ENCODE measurements around the gene ACP7. TPM values are rescaled to one million over a fixed set of nuclear protein-coding genes. Genes with fewer than 3 reads are reported as not detected.

Gene ACP7
- total and polyA plus RNA-seq, 2 of the 4 experiments (the other 2 are of a cell fraction), result not detected

GRCh38 chr19:39126312-39127187 is 42.4 kb downstream of the ACP7 start:
- Histone ChIP-seq H3K4me1 (ENCODE audit: control insufficient read depth, insufficient read depth, low read length) (peaks cover 6% of the 10 kb centered on the region; the same call in 1 of the 2 replicates), H3K4me2 (ENCODE audit: low read depth, low read length) (peak overlapping the region; percentile 85), H2BK120ac (ENCODE audit: low read depth, low read length) (no peak overlapping the region), H3K4me3 (ENCODE audit: insufficient read depth, low read depth, low read length) (peak overlapping the region; percentile 85), H3K18ac (ENCODE audit: low read depth, low read length) (no peak overlapping the region), H3K9ac (ENCODE audit: low read depth, low read length) (peak overlapping the region; percentile 74), H3K36me3 (ENCODE audit: control insufficient read depth, insufficient read depth, low read length) (no peaks in the 10 kb centered on the region), H4K91ac (ENCODE audit: insufficient read depth, low read depth, low read length) (no peak overlapping the region), H2AK9ac (replicated peaks; ENCODE audit: low read depth, low read length, poor library complexity) (peak overlapping the region; percentile 91), H3K9me3 (ENCODE audit: control insufficient read depth, insufficient read depth, low read length) (no peaks in the 10 kb centered on the region), H3K9me1 (ENCODE audit: insufficient read depth, low read length) (peaks cover 2% of the 10 kb centered on the region; the same call in 1 of the 2 replicates), H2AFZ (replicated peaks; ENCODE audit: low read length, poor library complexity) (peak overlapping the region; percentile 71), H3K56ac (ENCODE audit: extremely low read depth, insufficient read depth, low read length) (no peak overlapping the region), H4K20me1 (ENCODE audit: insufficient read depth, low read length) (peaks cover 37% of the 10 kb centered on the region), H4K5ac (ENCODE audit: low read depth, low read length) (no peak overlapping the region), H4K8ac (ENCODE audit: low read depth in 2 of 2, low read length in 2 of 2) (peak overlapping the region in 1 of 2 experiments; percentile 89; a peak in 2 of 4 replicates), H3K79me1 (ENCODE audit: low read depth in 1 of 2, low read length in 2 of 2) (peaks cover 16 to 54% of the 10 kb centered on the region in 2 experiments), H3K4ac (ENCODE audit: low read depth, low read length) (peak overlapping the region; percentile 75; the same call in 1 of the 2 replicates), H2BK15ac (ENCODE audit: low read depth, low read length) (no peak overlapping the region), H3K14ac (replicated peaks; ENCODE audit: low read depth, low read length) (peak overlapping the region; percentile 65; the same call in 1 of the 2 replicates), H3K27me3 (ENCODE audit: control insufficient read depth, insufficient read depth, low read length) (no peaks in the 10 kb centered on the region), H2BK20ac (ENCODE audit: low read depth, low read length) (no peak overlapping the region), H2BK5ac (ENCODE audit: low read depth, low read length, poor library complexity, severe bottlenecking) (no peak overlapping the region), H3K23ac (ENCODE audit: low read depth, low read length) (peak overlapping the region; percentile 38; the same call in 1 of the 2 replicates), H3K27ac (ENCODE audit: insufficient read depth, low read length) (peak overlapping the region; percentile 79; the same call in 1 of the 2 replicates), H2AK5ac (ENCODE audit: low read depth, low read length) (no peak overlapping the region)
- ChIA-PET POLR2A (ENCODE audit: unreplicated experiment) (no interaction called here), CTCF (no interaction called here)
- no TSS peak for BruUV-seq (replicated peaks)
- TF ChIP-seq CHD1 (IDR thresholded peaks at IDR 0.05; ENCODE audit: low read depth, low read length) (no peak), CEBPB (IDR thresholded peaks at IDR 0.05; ENCODE audit: low read depth, low read length) (peak; percentile 17; the same call in 1 of the 2 replicates)
- in situ Hi-C loops (cut with MboI; ENCODE audit: low sequenced_read_pairs) (no loop called here), dilution Hi-C loops (cut with HindIII; ENCODE audit: low sequenced_read_pairs, unreplicated experiment) (no loop called here), intact Hi-C loops (cut with micrococcal nuclease) (no loop called here)
- DNase-seq (no peak), ATAC-seq (ENCODE audit: low read depth) (no peak)
- WGBS, 2 experiments (ENCODE audit: extremely low coverage in 2 of 2, insufficient read length in 1 of 2), result 35% methylated on average over 5 of the region's 27 CpGs; no CpG with 5 or more reads in 1 of the 2 experiments
